Activated CD4-positive, alpha-beta T cell treated with anti-CD3 and anti-CD28 coated beads, Interleukin-2, Interleukin-4, amounts not matched to agents 100 ng/mL and 50 ng/mL, durations not matched to agents 16 hours and 8 hours (primary cell): Measurements from ENCODE around the gene DHX8.

Source experiments
- DNase-seq: peaks from one replicate; pipeline ENCODE4 v3.0.0-alpha.2; 2020; ENCODE audit warnings: low spot score

The DHX8 gene

GRCh38 chr17:43574896-43575525 lies 91.2 kb downstream of the DHX8 start:
- DNase-seq: no peak
